Activated CD4-positive, alpha-beta T cell treated with anti-CD3 and anti-CD28 coated beads, Interleukin-2, Interleukin-4, amounts not matched to agents 100 ng/mL and 50 ng/mL, durations not matched to agents 16 hours and 8 hours (primary cell): Measurements from ENCODE around the gene SOX13.

Source experiments
- DNase-seq: peaks from one replicate; pipeline ENCODE4 v3.0.0-alpha.2; 2020; ENCODE audit warnings: low spot score

Gene SOX13

DNA sequence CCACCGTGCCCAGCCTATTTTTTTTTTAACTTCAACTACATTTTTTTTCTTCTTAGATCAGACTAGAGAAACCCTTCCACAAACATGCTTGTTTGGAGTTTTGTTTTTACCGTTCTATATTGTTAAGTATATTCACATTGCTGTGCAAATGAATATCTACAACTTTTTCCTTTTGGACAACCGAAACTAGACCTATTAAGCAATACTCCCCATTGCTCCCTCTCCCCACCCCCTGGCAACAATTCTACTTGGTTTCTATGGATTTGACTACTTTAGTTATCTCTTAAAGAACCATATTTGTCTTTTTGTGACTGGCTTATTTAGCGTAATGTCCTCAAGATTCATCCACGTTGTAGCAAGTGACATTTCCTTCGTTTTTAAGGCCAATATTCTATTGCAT is 59.8 kb downstream of the SOX13 start:
- no peak for DNase-seq

DNA sequence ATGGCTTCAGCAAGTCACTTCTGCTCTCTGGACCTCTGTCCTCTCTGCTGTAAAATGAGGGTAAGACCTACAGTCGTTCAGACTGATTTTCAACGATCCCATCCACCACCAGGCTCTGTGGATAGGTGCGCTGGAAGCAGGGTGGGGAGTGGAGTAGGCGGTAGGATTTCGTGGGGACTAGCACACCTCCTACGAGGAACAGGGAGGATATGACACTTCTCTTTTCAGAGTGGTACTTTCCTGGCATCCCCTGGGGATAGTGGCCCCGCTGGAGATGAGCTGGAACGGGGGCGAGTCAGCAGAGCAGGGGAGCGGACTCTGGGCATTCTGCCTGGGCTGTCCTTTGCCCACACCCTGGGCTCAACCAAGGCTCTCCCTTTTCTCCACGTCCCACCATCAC is 61.2 kb downstream of the SOX13 start:
- no peak for DNase-seq

DNA sequence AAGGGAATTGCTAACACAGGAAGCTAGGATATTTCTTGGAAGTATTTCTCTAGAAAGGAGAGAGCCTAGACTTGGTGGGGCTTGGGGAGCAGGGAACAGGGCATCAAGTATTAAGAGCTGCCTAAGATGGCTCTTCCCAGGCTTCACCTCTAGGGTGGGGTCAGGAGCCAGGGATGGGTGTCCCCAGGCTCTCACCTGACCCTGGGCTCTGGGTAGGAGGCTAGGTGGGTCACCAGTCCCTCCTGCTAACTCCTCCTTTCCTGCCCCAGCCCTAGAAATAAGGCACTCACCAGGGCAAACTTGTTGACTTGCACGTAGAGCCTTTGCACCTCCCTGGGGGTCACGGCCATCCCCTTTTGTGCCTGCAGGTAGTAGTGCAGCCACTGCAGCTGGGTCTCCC is 63.9 kb downstream of the SOX13 start:
- no peak for DNase-seq

DNA sequence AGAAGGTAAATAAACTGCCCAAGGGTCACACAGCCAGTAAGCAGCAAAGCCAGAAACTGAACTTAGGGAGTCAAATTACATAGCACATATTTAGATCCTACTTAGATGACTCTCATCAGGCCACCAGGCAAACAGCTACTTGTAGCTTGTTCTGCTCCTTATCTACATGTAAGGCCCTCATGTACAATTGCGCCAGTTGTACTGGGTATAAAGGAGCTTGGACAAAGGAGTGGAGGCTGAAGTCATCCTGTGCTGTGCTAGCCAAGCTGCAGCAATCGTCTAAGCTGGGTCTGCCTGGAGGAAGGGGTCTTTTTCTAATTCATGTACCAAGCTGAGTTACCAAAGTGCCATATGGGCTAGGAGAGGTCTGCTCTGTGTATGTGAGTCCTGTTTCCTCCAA is 66.2 kb downstream of the SOX13 start:
- DNase-seq: no peak

DNA sequence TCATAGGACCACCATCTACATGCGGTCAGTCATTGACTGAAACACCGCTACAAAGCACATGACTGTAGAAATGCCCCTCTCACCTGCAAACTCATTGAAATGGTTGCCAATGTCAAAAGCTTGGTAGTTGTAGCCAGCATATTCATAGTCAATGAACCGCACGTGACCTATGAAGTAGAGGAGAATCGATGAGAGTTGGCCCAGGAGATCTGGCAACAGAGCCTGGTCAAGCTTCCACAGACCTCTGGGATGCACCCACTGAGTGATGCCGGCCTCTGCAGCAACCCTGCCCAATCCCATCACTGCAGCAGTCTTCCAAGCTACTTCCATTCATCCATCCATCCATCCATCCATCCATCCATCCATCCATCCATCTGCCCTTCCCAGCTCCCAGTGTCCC is 67.0 kb downstream of the SOX13 start:
- no peak for DNase-seq

DNA sequence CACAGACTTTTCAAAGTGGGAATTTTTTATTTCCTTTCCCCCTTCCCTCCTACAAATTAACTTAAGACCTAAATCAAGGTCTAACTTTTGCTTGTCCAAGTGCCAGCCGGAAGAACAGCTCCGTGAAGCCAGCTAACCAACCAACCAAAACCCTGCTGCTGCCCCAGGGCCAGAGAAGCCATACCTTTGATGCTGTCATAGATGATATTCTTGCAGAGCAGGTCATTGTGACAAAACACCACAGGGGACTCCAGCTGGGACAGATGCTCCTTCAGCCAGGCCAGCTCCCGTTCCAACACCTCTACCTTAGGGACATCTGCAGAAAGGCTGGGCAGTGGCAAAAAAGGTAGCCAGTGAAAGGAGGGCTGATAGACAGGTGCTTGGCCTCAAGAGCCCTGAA is 68.2 kb downstream of the SOX13 start:
- DNase-seq: no peak

DNA sequence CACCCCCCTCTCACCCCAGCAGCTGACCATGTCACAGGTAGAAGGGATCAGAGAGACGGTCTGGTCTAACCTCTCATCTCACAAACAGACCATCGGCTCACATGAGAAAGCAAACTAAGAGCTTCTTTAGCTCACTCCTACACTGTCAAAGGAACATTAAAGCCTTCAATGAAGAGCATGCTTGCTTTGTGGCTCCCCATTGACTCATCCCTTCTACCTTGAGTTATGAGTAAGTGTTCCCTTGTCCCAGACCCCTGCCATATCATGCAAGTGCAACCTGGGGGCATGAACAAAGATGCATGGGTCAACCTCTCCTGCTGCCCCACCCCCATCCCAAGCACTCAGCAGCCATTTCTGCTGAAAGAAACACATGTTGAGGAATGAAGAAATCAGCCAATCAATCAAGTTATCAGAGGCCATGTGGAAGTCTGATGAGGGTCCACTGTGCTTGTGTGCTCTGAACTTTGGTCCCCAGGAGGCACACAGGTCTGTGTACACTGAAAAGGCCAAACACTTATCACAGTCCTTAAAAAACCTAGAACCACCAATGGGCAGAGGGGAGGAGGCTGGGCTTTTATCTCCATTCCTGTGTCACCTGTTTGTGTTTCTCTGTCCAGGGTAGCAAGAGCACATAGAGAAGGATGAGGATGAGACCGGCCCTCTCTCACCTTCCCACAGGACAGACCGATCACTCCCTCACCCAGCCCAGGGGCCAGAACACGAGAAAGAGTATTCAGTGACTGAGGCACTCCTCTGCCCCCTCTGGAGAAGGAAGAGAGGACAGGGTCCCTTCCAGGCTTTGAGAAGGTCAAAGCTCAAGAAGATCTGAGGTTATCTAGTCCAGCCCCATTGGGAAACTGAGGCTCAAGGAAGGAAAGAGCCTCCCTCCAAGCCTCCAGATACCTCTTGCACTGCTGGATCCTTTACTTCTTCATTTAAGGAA is 69.4 kb downstream of the SOX13 start:
- no peak for DNase-seq

DNA sequence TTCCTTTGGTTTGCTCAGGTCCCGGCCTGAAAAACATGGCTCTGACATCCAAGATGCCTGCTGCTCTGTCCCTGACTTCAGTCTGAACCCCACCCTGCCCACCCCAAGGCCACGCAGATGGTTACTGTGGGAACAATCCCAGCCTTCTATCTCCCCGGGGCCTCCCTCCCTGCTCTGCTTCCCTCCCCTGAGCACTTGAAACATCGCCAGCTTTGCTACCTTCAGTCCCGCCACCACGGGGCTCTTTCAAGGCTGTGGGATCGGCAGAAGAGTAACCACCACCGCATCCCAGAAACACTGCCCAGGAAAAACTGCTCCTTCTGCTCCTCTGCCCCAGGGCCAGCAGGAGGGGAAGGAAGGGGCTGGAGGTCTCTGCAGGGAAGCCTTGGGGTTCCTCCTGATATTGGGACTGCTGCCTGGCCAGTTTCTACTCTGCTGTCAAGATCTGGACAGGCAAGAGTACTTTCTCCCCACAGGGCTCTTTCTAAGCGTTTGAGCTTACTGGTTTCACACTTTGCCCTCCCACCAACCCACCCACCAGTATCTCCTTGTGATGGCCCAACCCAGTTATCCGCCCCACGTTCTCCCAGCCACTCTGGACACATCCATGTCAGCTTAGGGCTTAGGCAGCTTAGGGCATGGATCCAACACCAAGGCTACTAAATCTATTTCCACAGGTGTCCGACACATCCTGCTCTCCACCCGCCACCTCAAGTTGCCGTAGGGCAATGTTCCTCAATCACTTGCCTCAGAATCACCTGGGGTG is 70.5 kb downstream of the SOX13 start:
- DNase-seq: no peak

DNA sequence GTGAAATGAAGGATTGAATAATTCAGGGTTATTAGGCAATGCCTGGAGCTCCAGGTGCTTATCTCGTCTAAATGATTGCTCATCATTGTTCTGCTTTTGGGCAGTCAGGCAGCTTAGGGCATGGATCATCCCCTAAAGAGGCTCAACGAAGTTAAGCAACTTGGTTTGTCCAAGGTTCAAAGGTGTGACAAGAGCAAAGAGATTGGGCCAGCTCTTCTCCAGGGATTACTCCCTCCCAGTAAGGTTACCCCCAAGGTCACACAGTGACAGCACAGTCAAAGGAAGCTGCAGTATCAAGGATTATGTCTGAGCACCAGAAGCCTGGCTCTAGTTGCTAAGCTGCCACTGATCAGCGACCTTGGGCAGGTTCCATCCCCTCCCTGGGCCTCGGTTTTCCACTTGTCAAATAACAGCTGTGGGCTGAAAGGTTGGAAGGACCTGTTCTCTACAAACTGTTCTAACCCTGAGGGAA is 72.2 kb downstream of the SOX13 start:
- DNase-seq: no peak

DNA sequence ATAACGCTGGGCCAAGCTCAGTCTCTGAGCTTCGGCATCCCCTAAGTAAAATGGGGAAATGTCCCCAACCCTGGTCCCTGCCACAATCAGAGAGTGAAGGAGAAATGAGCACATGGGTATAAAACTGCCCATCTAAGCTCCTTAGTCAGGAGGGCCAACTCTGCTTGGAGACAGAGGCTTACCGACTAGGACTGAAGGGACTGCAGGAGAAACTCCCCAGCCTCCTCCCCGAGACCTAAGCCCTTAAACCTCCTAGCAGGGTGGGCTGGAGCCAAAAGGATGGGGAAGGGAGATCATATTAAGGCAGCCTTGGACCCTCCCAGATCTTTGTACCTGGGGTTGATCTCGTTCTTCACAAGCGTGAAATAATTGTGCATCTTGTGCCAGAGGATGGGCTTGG is 73.4 kb downstream of the SOX13 start:
- no peak for DNase-seq

DNA sequence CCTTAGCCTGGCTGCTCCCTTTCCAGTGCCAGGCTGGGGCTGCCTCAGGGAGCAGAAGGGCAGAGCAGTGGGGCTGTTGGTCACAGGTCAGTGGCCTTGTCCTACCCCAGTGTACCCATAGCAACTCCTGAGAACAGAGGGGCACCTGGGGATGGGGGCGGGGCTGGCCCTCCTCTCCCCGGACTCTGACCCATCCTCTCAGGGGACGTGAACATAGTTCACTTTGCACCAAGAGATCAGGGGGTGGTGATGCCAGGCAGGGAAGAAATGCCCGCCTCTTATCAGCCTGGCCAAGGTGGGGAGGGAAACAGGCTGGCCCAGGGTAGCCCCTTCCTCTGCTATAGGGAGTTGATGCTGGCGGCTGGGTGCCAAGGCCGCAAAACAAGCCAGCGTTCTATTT is 74.0 kb downstream of the SOX13 start:
- no peak for DNase-seq

DNA sequence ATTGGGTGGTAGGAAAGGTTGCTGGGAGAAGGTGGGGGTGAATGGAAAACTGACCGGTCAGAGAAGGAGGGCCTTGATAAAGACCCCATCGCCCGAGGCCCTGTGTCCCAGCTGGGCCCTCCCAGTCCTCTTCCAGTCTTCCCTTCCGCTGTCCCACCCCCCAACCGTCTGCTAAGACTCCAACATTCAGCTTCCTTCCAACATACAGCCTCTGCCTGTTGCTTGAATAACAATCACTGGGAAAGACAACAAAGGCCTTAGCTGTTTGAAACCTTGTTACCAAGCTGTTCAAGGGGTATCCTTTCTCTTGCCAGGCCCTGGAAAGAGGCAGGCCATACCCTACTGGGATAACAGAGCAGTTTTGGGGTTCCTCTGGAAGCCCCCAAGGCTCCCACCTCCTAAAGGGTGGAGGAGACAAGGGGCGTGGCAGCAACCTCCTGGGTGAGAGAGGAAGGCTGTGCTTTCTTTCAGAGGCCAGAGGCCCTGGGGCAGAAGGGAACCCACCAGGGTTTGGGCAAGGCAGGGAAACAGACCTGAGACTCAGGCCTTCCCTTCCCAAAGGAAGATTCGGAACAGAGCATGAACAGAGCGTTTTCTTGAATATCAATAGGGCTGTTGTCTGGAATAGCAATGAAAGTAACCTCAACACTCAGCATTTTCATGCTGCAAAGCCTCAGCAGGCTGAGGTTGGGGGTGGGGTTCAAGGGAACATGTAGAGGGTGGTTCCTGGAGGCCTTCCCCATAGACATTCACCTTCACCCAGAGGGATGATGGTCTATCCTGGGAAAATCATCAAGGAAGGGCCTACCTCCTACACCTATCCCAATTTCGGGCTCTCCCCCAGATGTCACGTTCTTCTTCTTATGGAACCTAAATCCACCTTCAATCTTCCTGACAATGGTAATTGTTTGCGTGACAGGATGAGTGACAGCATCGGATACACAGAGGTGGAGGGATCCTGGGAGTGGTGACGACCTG is 74.8 kb downstream of the SOX13 start:
- DNase-seq: no peak

DNA sequence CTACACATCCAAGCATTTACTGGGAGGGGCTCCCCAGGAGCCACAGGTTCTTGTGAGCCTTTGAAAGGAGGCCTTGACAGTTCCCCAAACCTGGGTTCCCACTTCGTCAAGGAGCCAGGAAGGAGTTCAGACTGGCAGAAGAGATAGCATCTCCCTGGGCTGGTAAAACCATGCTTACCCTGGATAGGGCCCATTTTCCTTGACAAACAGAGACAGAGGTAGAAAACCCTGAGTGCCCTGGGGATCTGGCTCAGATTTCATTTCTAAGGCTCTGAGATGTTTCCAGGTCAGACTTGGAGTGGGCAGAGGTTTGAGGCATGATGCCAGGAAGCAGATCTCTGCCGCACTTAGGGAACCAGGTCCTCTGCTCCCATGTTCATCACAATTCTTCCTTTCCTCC is 76.2 kb downstream of the SOX13 start:
- no peak for DNase-seq

DNA sequence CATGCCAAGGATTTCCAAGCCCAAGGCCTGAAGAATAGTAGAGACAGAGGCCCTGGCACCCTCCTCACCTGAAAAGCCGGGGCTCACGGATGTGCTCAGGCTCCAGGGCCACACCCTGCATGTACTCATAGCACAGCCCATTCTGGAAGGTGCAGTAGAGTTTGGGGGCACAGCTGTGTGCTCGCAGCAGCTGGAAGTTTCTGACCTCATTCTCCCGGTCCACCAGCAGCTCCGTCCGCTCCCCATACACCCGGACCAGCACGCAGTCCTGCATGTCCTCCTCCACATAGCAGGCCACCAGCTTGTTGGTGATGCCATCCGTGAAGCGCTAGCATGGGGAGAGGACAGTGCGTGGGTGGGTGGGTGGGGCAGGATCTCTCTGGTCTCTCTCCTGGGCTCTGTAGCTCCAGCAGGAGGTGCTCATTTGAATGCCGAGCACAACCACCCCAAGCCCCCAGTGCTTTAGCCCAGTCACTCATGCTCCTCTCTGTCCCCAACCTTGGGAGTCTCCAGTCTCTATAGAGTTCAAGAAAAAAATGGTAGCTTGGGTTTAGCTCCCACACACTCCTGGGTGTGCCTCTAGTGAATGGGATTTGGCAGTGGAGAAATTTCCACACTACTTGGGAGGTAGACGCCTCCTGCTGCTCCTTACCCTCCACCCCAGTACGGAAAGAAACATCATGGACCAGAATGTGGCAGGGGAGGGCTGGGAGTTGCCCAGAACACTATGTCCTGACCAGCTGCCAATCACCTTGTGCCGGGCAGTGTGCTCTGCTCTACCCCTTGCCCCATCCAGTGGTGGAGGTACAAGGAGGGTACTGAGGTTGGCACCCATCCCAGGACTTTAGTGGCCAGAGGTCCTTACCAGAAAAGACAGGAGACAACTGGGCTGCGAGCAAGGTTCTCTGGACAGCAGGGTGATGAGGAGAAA is 77.0 kb downstream of the SOX13 start:
- no peak for DNase-seq

DNA sequence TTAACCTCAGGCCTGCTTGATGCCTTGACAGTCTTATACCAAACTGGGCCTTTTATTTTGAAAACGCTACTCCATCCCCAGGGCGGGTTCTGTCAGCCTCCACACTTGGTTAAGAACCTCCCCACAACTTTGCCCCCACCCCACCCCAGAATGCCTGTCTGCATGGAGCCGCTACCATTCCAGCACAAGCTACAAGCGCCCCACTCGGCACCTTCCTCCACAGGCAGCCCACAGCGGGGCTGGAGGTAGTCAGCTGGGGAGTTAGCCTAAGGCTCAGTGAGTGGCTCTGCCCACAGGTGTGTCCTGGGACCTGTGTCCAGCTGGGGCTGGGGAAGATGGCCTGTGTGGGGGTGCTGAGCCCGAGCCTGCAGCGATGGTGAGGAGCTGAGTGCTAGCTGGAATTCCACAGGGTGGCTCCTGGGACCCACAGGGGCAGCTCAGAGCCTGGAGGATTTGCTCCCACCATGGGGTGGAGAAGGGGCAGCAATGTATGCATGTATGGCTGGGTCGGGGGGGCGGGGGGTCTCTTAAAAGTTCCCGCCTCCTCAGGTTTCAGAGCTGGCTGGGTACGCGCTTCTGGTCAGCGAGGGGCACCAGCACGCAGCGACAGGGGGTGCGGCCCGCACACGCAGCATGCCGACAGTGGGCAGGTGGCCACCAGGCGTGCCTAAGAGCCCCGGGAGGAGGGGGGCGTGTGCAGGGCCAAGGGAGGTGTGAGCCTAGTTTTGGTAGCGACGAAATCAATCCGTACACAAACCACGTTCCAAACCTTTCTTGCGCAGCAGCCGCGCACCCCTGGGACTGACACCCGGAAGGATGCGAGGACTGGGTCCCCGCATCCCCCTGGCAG is 78.0 kb downstream of the SOX13 start:
- no peak for DNase-seq

DNA sequence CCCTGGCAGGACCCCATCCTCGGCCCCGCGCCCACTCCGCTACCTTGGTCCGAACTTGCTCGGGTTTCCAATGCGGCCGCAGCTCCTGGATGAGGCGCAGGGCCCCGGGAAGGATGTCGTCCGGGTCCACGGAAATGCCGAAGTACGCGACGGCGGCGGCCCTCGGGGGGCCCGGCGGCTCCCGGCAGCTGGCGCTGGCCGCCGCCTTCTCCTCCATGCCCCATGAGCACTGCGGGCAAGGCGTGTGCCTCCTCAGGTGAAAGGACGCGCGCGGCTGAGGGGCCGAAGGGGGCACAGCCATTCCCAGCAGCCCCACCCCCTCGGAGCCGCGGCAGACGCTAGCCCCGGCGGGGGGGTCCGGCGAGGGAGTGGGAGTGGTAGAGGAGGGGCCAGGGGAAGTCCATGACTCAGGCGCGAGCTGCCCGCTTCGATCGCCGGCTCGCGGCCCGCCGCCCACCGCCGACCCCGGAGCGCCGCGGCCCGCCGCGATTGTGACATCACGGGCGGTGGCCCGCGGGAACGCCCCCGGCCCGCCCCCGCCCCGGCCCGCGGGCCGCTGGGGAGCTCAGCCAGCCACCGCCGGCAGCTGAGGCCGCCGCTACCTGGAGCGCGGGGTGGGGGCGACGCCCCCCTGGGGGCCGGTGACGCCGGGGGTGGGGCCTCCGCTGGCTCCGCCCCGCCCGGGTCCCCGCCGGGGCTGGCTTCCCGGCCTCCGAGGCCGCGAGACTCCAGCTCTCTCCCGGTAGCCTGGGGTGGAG is 78.8 kb downstream of the SOX13 start, which contains the start of gene ETNK2:
ETNK2 (minus strand) TSS at position 493 of the 758 bp plus-strand sequence; CDS start at position 301, 192 bp downstream.
- no peak for DNase-seq

DNA sequence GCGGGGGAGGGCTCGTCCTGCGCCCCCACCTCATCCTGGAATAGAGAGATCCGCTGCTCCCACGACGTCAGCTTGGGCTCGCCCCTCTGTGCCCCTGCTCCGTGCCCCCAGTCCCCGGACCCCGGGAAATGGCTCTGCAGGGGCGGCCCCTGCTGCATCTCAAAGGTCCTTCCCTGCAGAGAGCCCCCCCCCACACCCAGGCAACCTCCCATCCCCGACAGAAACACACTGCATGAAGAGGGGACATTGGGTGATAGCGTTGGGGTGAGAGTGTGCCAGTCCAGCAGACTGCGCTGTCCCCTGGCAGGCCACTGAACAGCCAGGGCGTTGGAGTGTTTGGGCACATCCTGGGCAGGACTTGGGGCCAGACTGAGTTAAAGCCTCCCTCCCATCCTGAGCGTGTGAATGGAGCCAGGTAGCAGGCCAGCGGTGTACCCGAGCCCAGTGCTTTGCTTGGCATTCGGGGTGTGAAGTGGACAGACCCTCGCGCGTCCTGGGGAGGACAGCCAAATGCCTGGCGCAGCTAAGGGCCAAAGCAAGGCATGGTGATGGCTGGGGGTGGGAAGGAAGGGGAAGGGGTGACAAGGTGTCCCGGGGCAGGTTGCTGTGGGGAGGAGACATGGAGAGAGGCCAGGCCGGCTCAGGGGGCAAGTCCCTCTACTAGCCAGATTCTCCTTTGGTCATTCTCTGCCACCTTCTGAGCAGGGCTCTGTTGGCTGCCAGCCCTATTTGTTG is 79.6 kb downstream of the SOX13 start:
- no peak for DNase-seq

DNA sequence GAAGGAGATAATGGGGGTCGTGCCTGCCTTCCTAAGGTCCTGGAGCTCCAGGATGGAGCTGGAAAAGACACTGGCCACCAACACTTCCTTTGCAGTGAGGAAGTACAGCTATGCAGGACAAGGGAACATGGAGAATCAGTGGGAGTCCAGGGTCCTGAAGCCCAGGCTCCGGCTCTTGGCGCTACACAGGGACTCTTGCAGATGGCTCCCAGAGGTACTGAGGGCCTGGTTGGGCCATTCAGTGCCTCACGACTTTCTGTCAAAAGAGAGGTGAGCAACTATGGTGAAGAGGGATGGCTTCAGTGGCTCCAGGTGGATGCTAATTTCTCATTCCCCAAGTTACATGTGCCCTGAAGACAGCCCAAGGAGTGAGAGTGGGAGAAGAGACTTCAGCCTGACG is 80.8 kb downstream of the SOX13 start:
- no peak for DNase-seq
